GM13977 (cell line): Measurements from ENCODE around the gene ZNF366.

Source experiments
- DNase-seq: peaks from one replicate; pipeline ENCODE4 v3.0.0; 2012; ENCODE audit warnings: low spot score
- in situ Hi-C: fragments of 300-500 bp; cut with MboI; formaldehyde crosslinking; loops from one replicate; pipeline ENCODE4 v1.12.0; 2022; ENCODE audit warnings: low sequenced_read_pairs, low pct_unique_long_range_greater_than_20kb, mixed read lengths, inconsistent platforms; ENCODE audit not compliant: unreplicated experiment
- TF ChIP-seq, protein P1 (sequence below): IDR thresholded peaks from 2 replicates; pipeline ENCODE4 v1.5.1; 2012; ENCODE audit warnings: mild to moderate bottlenecking, control low read depth; ENCODE audit not compliant: insufficient read depth; ENCODE audit errors: extremely low read depth, missing control alignments

The ZNF366 gene

DNA sequence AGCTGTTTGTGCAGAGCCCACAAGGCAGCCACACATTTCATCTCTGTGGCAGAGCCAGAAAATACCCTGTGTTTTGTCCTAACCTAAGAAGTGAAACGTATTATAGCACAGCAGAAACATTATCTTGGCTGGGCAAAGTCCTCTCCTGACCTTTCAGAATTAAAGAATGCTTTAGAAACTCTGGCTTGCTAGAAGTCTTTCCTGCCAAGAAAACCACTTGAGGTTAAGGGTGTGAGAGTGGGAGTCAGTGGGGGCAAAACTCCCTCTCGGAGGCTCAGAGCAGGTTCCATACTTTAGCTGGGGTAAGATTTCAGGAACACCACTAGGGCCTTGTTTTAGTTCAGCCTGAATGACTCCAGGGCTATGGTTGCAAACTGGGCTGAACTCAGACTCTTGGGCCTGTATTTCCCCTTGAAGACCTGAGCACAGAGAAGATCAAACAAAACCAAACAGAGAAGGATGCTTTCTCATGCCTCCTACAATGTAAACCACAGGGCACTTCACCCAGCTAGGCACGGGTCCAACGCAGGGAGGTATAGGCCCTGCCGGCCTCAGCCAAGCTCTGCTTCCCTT lies 48.0 kb downstream of the ZNF366 start:
- in situ Hi-C loops: no loop called here
- DNase-seq: peak; percentile 45
- TF ChIP-seq, protein P1, sequence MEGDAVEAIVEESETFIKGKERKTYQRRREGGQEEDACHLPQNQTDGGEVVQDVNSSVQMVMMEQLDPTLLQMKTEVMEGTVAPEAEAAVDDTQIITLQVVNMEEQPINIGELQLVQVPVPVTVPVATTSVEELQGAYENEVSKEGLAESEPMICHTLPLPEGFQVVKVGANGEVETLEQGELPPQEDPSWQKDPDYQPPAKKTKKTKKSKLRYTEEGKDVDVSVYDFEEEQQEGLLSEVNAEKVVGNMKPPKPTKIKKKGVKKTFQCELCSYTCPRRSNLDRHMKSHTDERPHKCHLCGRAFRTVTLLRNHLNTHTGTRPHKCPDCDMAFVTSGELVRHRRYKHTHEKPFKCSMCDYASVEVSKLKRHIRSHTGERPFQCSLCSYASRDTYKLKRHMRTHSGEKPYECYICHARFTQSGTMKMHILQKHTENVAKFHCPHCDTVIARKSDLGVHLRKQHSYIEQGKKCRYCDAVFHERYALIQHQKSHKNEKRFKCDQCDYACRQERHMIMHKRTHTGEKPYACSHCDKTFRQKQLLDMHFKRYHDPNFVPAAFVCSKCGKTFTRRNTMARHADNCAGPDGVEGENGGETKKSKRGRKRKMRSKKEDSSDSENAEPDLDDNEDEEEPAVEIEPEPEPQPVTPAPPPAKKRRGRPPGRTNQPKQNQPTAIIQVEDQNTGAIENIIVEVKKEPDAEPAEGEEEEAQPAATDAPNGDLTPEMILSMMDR: no peak

DNA sequence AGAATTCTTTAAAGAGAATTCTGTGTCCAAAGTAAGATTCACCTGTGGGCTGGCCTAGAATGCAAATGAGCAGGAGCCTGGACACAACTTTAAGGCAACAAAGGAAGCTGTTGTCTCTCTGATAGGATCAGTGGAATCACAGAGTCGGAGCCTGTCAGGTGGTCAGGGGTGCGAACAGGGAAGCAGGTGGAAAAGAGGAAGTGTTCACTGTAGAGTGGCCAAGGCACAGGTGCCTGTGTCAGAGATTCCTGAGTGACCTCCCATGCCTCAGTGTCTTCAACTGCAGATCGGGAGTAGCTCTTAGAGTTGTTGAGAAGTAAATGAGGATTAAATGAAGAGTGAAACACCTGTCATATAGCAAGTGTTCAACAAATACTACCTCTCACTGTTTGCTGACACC lies 48.8 kb downstream of the ZNF366 start:
- TF ChIP-seq, protein P1: no peak
- DNase-seq: no peak
- in situ Hi-C loops: no loop called here

DNA sequence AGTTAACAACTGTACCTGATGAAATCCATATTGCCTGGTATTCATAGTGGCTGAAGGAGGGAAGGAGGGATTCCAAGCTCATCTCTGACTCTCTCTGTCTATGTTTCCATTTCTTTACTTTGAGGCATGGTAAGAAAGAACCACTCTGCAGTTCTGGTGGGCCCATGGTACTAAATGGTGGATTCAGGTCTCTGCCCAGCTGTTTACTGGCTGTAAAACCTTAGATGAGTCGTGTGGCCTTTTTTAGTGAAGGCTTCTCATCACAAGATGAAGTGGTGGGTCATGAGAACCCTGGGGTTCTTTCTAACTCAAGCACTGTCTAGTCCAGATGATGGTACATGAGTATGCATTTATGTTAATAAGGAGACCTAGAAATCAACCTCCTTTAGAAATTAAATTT lies 49.7 kb downstream of the ZNF366 start:
- no peak for DNase-seq
- TF ChIP-seq, protein P1: no peak
- in situ Hi-C loops: no loop called here

DNA sequence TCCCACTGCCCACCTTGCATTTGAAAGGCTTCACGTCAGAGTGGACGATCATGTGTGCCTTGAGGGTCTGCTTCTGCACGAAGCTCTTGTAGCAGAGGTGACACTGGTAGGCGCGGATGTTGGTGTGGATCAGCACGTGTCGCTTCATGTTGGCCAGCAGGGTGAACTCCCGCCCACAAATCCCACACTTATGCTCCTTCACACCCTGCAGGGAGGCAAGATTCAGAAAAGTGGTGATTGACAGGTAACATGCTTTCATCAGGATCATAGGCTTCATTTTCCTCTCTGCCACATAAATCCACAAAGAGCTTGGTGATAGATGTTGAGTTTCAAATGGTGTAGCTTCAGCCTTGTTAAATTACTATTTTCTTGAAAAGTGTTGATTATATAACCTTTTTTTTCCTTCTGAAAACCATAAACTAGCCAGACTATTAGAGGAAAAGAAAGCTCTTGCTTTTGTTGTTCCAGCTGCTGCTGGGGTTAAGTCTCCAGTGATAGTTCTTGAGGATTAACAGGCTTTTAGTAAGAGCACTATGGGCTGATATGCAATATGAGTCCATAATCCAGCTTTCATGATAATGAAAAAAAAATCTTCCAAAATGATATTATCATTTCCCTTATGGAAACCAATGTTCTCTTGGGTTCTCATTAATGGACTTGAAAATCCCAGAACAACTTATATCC lies 50.7 kb downstream of the ZNF366 start:
- no peak for DNase-seq
- TF ChIP-seq, protein P1: no peak
- in situ Hi-C loops: no loop called here

DNA sequence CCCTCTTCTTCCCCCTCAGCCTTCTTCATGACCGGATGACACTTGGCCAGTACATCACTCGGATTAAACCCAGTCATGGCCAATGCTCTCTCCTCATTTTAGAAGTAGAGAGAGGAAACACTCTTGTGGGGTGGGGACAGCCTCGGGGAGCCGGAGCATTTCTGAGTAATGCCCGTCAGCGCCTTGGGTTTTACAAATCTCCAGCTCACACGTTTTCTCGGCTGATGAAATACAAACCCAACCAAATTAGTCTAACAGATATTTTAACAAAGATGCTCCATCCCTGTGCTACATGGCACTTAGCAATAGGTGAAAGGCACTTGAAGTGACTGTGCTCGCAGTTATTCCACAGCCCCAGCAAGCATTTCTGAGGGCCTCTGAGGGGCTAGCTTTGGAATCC lies 51.7 kb downstream of the ZNF366 start:
- no peak for DNase-seq
- TF ChIP-seq, protein P1: no peak
- in situ Hi-C loops: no loop called here

DNA sequence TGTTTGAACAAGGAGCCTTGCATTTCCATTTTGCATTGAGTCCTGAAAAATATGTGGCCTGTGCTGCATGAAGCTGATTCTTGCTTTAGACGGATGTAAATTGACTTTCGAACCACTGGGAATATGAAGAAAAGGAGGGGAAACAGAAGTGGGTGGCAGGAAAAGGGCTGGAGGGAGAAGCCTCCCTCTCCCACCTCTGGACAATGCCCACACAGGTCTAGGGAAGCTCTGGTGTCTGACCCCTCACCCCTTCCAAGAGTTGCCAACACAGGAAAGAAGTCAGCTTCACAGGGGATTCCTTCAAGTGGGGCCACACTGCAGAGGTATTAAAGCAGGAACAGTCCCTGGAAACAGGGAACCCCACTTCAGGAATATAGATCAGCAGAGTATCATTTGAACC lies 52.2 kb downstream of the ZNF366 start:
- TF ChIP-seq, protein P1: no peak
- DNase-seq: no peak
- in situ Hi-C loops: no loop called here

DNA sequence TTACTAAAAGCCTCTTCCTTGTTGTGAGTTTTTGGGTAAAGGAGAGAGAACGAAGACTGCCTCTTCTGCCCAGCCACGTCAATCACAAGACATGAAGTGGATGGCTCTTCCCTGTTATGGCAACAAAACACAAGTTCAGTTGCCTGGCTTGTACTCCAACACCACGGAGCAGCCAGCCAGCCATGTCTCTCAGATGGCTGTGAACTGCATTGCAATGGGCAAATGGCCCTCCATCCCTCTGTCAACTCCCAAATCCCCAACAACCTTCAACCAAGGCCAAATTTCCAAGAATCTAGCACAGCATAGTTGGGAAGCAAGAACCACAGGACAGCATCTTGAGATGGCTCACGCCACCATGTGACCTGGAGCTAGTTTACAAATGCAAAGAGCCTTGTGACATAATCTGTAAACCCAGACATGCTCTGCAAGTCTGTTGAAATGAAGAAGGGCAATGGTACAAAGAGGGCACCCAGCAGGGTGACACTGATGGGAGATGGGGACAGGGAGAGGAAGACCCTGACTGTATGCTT lies 53.9 kb downstream of the ZNF366 start:
- in situ Hi-C loops: no loop called here
- TF ChIP-seq, protein P1: no peak
- DNase-seq: no peak
